Measurements from ENCODE around the gene RICTOR.

The RICTOR gene

DNA sequence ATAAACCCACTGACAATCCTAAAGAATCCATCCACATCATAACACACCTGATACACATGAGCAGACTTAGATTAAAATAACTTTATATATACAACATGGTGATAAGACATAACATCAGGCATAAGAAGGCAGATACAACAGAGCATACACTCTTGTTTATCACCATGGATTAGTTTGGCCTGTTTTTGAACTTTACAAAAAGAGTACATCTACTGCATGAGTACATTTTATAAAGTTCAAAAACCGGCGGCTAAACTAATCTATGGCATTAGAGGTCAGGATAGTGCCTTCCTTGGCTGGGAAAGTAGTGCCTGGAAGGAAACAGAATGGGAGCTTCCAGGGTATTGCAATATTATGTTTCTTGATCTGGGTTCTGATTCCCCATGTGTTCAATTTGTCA, 15.1 kb downstream of the RICTOR start:
- TF ChIP-seq, protein P1, sequence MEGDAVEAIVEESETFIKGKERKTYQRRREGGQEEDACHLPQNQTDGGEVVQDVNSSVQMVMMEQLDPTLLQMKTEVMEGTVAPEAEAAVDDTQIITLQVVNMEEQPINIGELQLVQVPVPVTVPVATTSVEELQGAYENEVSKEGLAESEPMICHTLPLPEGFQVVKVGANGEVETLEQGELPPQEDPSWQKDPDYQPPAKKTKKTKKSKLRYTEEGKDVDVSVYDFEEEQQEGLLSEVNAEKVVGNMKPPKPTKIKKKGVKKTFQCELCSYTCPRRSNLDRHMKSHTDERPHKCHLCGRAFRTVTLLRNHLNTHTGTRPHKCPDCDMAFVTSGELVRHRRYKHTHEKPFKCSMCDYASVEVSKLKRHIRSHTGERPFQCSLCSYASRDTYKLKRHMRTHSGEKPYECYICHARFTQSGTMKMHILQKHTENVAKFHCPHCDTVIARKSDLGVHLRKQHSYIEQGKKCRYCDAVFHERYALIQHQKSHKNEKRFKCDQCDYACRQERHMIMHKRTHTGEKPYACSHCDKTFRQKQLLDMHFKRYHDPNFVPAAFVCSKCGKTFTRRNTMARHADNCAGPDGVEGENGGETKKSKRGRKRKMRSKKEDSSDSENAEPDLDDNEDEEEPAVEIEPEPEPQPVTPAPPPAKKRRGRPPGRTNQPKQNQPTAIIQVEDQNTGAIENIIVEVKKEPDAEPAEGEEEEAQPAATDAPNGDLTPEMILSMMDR (IDR thresholded peaks at IDR 0.05; ENCODE audit: low read depth, low read length, missing control alignments): no peak
- no peak overlapping the region for H3K4me3 ChIP-seq (replicated peaks; ENCODE audit: low read depth, low read length)
- DNase-seq (ENCODE audit: extremely low read depth, low read depth): no peak

DNA sequence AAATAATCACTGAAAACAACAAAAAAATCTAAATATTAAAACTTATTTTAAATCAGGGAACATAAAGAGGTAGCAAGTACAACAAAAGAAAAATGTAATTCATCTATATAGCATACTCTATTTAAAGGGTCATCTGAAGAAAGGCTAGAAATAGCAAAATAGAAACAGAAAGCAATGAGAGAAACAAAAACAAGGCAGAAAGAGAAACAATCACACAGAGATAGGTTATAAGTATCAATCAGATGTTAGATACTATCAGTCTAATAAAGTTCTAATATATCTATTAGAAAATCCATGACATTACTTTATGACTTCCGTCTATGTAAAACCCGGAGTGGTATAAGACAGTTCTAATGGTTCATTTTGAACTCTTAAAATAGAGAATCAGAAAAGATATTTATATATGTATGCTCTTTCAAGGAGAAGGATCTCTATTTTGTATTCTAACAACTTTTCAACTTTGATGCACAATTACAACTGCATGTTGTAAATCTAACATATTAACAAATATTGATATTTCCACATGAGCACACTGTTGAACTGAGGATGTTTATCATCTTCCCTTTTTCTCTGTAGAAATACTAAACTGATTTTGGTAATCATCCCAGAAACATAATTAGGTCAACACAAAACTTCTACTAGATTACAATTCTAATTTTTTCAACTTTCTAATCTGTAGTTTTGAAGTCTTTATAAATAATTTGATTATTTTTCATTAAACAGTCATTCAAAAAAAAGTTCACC, 15.8 kb downstream of the RICTOR start:
- DNase-seq (ENCODE audit: extremely low read depth, low read depth): no peak
- H3K4me3 ChIP-seq (replicated peaks; ENCODE audit: low read depth, low read length): no peak overlapping the region
- TF ChIP-seq, protein P1 (IDR thresholded peaks at IDR 0.05; ENCODE audit: low read depth, low read length, missing control alignments): no peak

DNA sequence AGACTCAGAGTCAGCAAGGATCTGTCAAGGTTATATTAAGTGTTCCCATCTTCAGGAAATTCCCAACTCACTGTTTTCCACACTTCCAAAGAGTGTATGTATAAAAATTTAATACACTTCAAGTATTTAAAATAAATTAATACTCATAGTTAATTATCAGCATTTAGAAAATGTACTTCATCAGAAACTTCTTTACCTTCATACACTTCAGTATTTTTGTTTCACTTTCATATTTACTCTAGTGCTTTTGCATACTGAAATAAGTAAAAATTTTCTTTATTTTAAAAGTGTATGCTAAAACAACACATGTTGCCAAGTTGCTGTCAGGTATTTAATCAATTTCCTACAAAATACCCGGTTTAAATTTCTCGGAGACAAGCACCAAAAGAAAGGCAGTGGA, 16.5 kb downstream of the RICTOR start:
- DNase-seq (ENCODE audit: extremely low read depth, low read depth): no peak
- TF ChIP-seq, protein P1 (IDR thresholded peaks at IDR 0.05; ENCODE audit: low read depth, low read length, missing control alignments): no peak
- H3K4me3 ChIP-seq (replicated peaks; ENCODE audit: low read depth, low read length): no peak overlapping the region

DNA sequence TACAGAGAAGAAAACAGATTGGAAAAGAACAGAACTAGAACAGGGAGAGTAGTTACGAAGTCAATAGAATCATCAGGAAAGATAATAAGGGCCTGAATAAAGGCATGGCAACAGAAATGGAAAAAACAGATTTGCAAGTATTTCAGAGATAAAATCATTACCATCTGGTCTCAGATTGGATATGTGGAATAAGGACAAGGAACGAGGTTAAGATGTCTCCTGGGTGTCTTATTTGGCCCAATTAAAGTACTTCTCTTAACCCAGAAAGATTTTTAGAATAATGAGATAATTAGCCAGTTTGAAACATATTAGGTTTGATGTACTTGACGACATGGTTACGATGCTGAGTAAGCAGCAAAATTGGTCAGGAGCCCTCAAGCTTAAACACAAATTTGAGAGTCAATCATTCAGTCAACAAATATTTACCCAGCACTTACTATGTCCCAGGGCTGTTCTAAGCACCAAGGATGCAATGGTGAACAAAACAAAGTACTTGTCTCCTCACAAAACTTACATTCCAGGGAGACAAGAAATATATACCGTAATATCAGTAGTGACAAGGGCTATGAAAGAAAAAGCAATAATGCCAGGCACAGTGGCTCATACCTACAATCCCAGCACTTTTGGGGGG, 18.3 kb downstream of the RICTOR start:
- H3K4me3 ChIP-seq (replicated peaks; ENCODE audit: low read depth, low read length): no peak overlapping the region
- TF ChIP-seq, protein P1 (IDR thresholded peaks at IDR 0.05; ENCODE audit: low read depth, low read length, missing control alignments): no peak
- no peak for DNase-seq (ENCODE audit: extremely low read depth, low read depth)

DNA sequence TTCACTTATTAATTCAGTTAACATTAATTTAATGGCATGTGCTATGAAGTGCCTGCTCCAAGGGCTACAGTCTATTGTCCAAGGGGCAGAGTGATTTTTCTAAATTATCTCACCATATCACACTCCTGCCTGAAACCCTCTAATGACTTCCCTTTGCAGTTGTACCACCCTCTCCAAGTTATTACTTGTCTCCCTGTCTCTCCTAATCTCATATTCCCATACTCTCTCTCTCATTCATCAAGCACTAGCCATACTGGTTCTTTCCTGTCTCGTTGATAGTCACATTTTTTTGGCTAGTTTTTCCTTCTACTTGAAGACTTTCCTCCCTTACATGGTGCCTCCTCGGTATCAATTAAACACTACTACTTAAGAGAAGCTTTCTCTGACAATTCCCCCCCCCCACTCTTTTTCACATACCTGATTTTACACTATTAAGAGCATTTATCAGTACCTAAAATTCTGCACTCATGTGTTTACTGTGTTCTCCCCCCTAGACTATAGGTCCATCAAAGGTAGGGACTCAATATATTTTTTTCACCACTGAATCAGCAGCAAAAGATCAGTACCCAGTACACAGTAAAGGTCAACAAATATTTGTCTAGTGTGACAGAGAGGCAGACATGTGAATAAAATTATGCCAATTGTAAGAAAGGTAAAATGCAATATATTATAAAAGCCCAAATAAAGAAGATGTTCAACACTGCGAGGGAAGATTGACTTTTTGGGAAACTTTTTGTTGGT, 19.0 kb downstream of the RICTOR start:
- TF ChIP-seq, protein P1 (IDR thresholded peaks at IDR 0.05; ENCODE audit: low read depth, low read length, missing control alignments): no peak
- DNase-seq (ENCODE audit: extremely low read depth, low read depth): no peak

DNA sequence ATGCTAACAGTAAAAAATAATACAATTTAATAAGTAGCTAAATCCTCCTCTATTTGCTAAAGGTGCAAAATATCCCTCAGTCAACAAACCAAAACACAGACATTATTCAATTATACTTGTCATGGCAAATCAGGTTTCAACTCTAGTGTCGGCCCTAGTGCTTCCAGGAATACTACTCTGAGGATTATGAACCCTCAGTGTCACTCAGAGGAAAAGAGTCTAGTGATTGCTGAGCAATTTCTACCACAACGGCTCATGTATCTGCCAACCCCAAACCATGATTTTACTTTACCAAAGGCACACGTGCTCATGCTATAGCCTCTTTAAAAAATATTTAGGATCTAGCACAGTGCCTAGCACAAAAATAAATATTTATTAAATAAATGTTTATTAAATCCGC, 21.0 kb downstream of the RICTOR start:
- TF ChIP-seq, protein P1 (IDR thresholded peaks at IDR 0.05; ENCODE audit: low read depth, low read length, missing control alignments): no peak
- no peak overlapping the region for H3K4me3 ChIP-seq (replicated peaks; ENCODE audit: low read depth, low read length)
- no peak for DNase-seq (ENCODE audit: extremely low read depth, low read depth)

More for the DNA sequence above, 19.0 kb downstream of the RICTOR start:
- no peak overlapping the region for H3K4me3 ChIP-seq (replicated peaks; ENCODE audit: low read depth, low read length)

All from HFF-Myc (cell line).